Nephron progenitor cell (in vitro differentiated cells): ENCODE measurements around the gene ATXN10.

Source experiments
- DNase-seq: peaks from one replicate; pipeline ENCODE4 v3.0.0; 2021
- H3K27ac Mint-ChIP-seq: 2 replicates; pipeline ENCODE4 v1.8.0; 2021; ENCODE audit warnings: mild to moderate bottlenecking, moderate library complexity, mixed read lengths
- H3K27me3 Mint-ChIP-seq: 2 replicates; pipeline ENCODE4 v1.8.0; 2021; ENCODE audit warnings: mild to moderate bottlenecking, low read depth, mixed read lengths; ENCODE audit not compliant: poor library complexity
- H3K36me3 Mint-ChIP-seq: 2 replicates; pipeline ENCODE4 v1.8.0; 2021; ENCODE audit warnings: low read depth, mixed read lengths
- H3K4me1 Mint-ChIP-seq: 2 replicates; pipeline ENCODE4 v1.8.0; 2021; ENCODE audit warnings: mixed read lengths
- H3K4me3 Mint-ChIP-seq: 2 replicates; pipeline ENCODE4 v1.8.0; 2021; ENCODE audit warnings: mild to moderate bottlenecking, moderate library complexity, mixed read lengths
- H3K9me3 Mint-ChIP-seq: 2 replicates; pipeline ENCODE4 v1.8.0; 2021; ENCODE audit warnings: mild to moderate bottlenecking, moderate library complexity, mixed read lengths
- CTCF ChIP-seq: fragments of 200-600 bp; sonication (generic); IDR thresholded peaks from 2 replicates; pipeline ENCODE4 v1.5.0; 2021; ENCODE audit warnings: antibody characterized with exemption

Gene ATXN10

GRCh38 chr22:45830531-45831245 is 159.1 kb downstream of the ATXN10 start:
- no peak for DNase-seq
- Mint-ChIP-seq H3K4me3 (no peak overlapping the region), H3K9me3 (peaks cover 33% of the 10 kb centered on the region), H3K36me3 (peaks cover 53% of the 10 kb centered on the region), H3K4me1 (peaks cover 26% of the 10 kb centered on the region), H3K27me3 (peaks cover 4% of the 10 kb centered on the region), H3K27ac (peak overlapping the region; percentile 2)
- no peak for TF ChIP-seq CTCF

GRCh38 chr22:45831394-45831793 is 159.8 kb downstream of the ATXN10 start:
- H3K36me3 Mint-ChIP-seq: peaks cover 46% of the 10 kb centered on the region
- peaks cover 26% of the 10 kb centered on the region for H3K9me3 Mint-ChIP-seq
- no peak overlapping the region for H3K4me3 Mint-ChIP-seq
- no peak for TF ChIP-seq CTCF
- no peak for DNase-seq
- peaks cover 4% of the 10 kb centered on the region for H3K27me3 Mint-ChIP-seq
- H3K4me1 Mint-ChIP-seq: peaks cover 26% of the 10 kb centered on the region
- no peak overlapping the region for H3K27ac Mint-ChIP-seq

DNA sequence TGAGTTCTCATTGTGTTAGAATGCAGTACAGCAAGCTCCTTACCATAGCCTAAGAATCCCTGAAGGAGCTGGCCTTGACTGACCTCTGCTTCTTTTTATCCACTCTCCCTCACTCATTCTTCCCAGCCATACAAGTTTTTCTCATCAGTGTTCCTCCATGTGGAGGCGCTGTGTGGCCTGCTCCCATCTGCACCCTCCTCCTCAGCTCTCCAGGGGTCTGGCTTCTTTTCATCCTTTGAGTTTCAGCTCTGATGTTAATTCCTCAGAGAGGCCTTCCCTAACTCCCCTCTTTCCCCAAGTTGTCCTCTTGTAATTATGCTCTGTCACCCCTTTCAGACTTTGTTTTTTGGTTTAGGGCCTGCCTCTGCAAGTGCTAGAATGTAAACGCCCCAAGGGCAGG is 160.5 kb downstream of the ATXN10 start:
- no peak for TF ChIP-seq CTCF
- no peak for DNase-seq
- peaks cover 4% of the 10 kb centered on the region for H3K27me3 Mint-ChIP-seq
- H3K36me3 Mint-ChIP-seq: peaks cover 41% of the 10 kb centered on the region
- peak overlapping the region; percentile 27 for H3K27ac Mint-ChIP-seq
- peaks cover 21% of the 10 kb centered on the region for H3K9me3 Mint-ChIP-seq
- H3K4me1 Mint-ChIP-seq: peaks cover 26% of the 10 kb centered on the region
- H3K4me3 Mint-ChIP-seq: no peak overlapping the region

DNA sequence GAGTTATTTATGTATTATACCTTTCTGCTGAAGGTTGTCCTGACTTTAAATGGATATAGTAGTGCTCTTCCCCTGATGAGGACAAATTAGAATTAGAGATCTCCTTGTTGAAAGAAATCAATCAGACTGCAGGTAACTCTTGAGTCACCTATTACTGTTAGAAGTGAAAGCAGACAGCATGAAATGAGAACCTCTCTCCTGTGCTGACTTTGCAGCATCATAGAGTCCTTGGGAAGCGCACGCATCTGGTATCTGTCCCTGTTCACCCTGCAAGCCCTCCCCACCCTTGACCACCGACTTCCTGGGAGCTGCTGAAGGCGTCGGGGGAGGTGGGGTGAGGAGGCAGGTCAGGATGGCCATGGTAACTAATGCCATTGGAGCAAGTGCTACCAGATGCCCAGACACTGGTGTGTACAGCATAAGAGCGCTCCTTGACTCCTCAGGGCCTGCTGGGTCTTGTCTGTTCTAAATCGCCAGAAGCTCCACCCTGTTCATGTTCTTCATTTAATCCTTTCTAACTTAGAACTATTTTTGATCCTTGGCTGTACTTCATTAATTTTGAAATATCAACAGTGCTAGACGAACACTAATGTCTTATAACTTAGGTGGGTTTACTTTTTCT is 161.4 kb downstream of the ATXN10 start:
- peaks cover 12% of the 10 kb centered on the region for H3K9me3 Mint-ChIP-seq
- no peak overlapping the region for H3K27ac Mint-ChIP-seq
- H3K27me3 Mint-ChIP-seq: peaks cover under 1% of the 10 kb centered on the region
- H3K36me3 Mint-ChIP-seq: peaks cover 33% of the 10 kb centered on the region
- H3K4me3 Mint-ChIP-seq: no peak overlapping the region
- DNase-seq: no peak
- peaks cover 26% of the 10 kb centered on the region for H3K4me1 Mint-ChIP-seq
- no peak for TF ChIP-seq CTCF

GRCh38 chr22:45833613-45834012 is 162.0 kb downstream of the ATXN10 start:
- Mint-ChIP-seq H3K27me3 (no peaks in the 10 kb centered on the region), H3K4me1 (peaks cover 26% of the 10 kb centered on the region), H3K27ac (no peak overlapping the region), H3K36me3 (peaks cover 30% of the 10 kb centered on the region), H3K9me3 (peaks cover 9% of the 10 kb centered on the region), H3K4me3 (no peak overlapping the region)
- no peak for TF ChIP-seq CTCF
- DNase-seq: no peak

DNA sequence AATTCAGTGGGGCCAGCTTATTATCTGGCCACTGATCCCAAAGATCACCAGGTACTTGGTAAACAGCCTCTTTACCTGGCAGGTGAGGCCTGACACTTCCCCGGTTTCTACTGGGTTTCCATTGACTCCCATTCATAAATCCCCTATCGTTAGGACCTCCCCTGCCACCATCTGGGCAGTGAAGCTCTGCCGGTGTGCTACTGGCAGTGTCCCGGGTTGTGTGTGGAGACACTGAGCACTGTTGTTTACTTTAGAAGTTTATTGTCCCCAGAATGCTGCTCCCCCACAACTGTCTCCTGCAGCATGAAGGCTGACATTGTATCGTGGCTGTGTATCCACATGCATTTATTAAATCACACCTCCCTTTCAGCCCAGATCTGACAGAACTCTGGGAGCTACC is 162.6 kb downstream of the ATXN10 start:
- Mint-ChIP-seq H3K36me3 (peaks cover 26% of the 10 kb centered on the region), H3K27ac (peak overlapping the region; percentile 75)

More for the DNA sequence above, 162.6 kb downstream of the ATXN10 start:
- TF ChIP-seq CTCF: no peak
- peaks cover 3% of the 10 kb centered on the region for H3K9me3 Mint-ChIP-seq
- peaks cover 26% of the 10 kb centered on the region for H3K4me1 Mint-ChIP-seq
- DNase-seq: no peak
- no peaks in the 10 kb centered on the region for H3K27me3 Mint-ChIP-seq
- H3K4me3 Mint-ChIP-seq: no peak overlapping the region
